Mesendoderm (in vitro differentiated cells): ENCODE results near the gene NPM1.
A peak's percentile ranks its signal among the peaks of the same experiment; 100 is the strongest.

Experiments
- DNase-seq: peaks from one replicate; pipeline ENCODE4 v3.0.0; 2013
- H2AK5ac ChIP-seq: 2 replicates; pipeline ENCODE4 v1.6.1; 2013; ENCODE audit warnings: low read length, inconsistent platforms
- H2BK120ac ChIP-seq: 2 replicates; pipeline ENCODE4 v1.6.1; 2013; ENCODE audit warnings: low read depth, mild to moderate bottlenecking, low read length, moderate library complexity, mixed read lengths
- H2BK15ac ChIP-seq: replicated peaks from 2 replicates; pipeline ENCODE4 v1.6.1; 2013; ENCODE audit warnings: low read depth, mild to moderate bottlenecking, moderate library complexity
- H2BK5ac ChIP-seq: 2 replicates; pipeline ENCODE4 v1.6.1; 2013; ENCODE audit warnings: low read length, inconsistent platforms
- H3K18ac ChIP-seq: 2 replicates; pipeline ENCODE4 v1.6.1; 2013; ENCODE audit warnings: mild to moderate bottlenecking, low read length, mixed read lengths
- H3K23ac ChIP-seq: one replicate; pipeline ENCODE4 v1.6.1; 2013; ENCODE audit warnings: low read length
- H3K27ac ChIP-seq: 2 replicates; pipeline ENCODE4 v1.5.1; 2013; ENCODE audit warnings: low read depth, mild to moderate bottlenecking, inconsistent platforms, low read length, moderate library complexity
- H3K27me3 ChIP-seq: 2 replicates; pipeline ENCODE4 v1.6.1; 2013; ENCODE audit warnings: low read length, control low read depth, mild to moderate bottlenecking, inconsistent platforms; ENCODE audit not compliant: insufficient read depth, poor library complexity
- H3K36me3 ChIP-seq: 2 replicates; pipeline ENCODE4 v1.6.1; 2013; ENCODE audit warnings: low read length, inconsistent platforms; ENCODE audit not compliant: control insufficient read depth, insufficient read depth
- H3K4ac ChIP-seq: one replicate; pipeline ENCODE4 v1.6.1; 2013; ENCODE audit warnings: low read depth, mild to moderate bottlenecking, low read length, moderate library complexity
- H3K4me1 ChIP-seq: 2 replicates; pipeline ENCODE4 v1.6.1; 2013; ENCODE audit warnings: low read depth, low read length, inconsistent platforms; ENCODE audit not compliant: control insufficient read depth
- H3K4me2 ChIP-seq: 2 replicates; pipeline ENCODE4 v1.6.1; 2013; ENCODE audit warnings: low read length
- H3K4me3 ChIP-seq: 2 replicates; pipeline ENCODE4 v1.5.1; 2013; ENCODE audit warnings: mild to moderate bottlenecking, low read length
- H3K56ac ChIP-seq: one replicate; pipeline ENCODE4 v1.6.1; 2013; ENCODE audit warnings: low read length
- H3K79me1 ChIP-seq: 2 replicates; pipeline ENCODE4 v1.6.1; 2013; ENCODE audit warnings: low read length, inconsistent platforms
- H3K79me2 ChIP-seq: 2 replicates; pipeline ENCODE4 v1.6.1; 2013; ENCODE audit warnings: mild to moderate bottlenecking, low read length; ENCODE audit not compliant: control insufficient read depth, insufficient read depth
- H3K9ac ChIP-seq: 2 replicates; pipeline ENCODE4 v1.6.1; 2013; ENCODE audit warnings: low read length, inconsistent platforms
- H4K5ac ChIP-seq: one replicate; pipeline ENCODE4 v1.6.1; 2013; ENCODE audit warnings: low read length
- H4K8ac ChIP-seq: one replicate; pipeline ENCODE4 v1.6.1; 2013; ENCODE audit warnings: low read depth, mild to moderate bottlenecking, control low read depth, low read length, moderate library complexity
- WGBS: extraction: QIAGEN DNeasy Blood & Tissue Kit; methylation state at CpG from one replicate; pipeline ENCODE4 v1.1.7; 2013; ENCODE audit warnings: low lambda C conversion rate, missing lambda C conversion rate; ENCODE audit not compliant: insufficient coverage; ENCODE audit errors: extremely low coverage; 5-methylcytosine and 5-hydroxymethylcytosine counted together

The NPM1 gene

DNA sequence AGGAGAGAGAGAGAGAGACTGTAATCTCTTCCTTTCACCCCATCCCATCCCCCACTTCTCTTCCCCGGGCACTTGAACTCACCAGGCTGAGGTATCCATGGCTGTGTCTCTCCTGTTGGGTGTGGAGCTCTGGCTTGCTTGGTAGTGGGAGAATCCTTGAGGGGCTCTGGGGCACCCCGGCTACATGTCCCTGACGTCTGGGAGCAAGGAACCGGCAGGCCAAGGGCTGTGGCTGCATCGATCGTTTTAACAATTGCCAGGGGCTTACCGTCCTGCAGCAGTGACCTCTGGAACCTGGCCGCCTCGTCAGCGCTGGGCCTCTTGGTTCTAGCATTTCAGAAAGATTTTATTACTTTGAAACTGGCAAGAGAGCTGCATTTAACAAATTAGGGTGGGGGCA, 61.8 kb downstream of the NPM1 start:
- no peak overlapping the region for H2BK5ac ChIP-seq
- no peak overlapping the region for H2AK5ac ChIP-seq
- H3K36me3 ChIP-seq = no peaks in the 10 kb centered on the region
- H3K79me2 ChIP-seq = no peaks in the 10 kb centered on the region
- peaks cover 4% of the 10 kb centered on the region for H3K4me1 ChIP-seq
- no peak overlapping the region for H3K23ac ChIP-seq
- H3K9ac ChIP-seq = no peak overlapping the region
- no peaks in the 10 kb centered on the region for H3K27me3 ChIP-seq
- H3K4ac ChIP-seq = no peak overlapping the region
- no peak overlapping the region for H2BK15ac ChIP-seq
- no peak overlapping the region for H2BK120ac ChIP-seq
- H3K56ac ChIP-seq = no peak overlapping the region
- H4K5ac ChIP-seq = no peak overlapping the region
- no peak overlapping the region for H3K18ac ChIP-seq
- H3K27ac ChIP-seq = no peak overlapping the region
- no peak for DNase-seq
- no CpG with 5 or more reads among the region's 10 CpGs for WGBS
- no peak overlapping the region for H3K4me2 ChIP-seq
- H3K4me3 ChIP-seq = no peak overlapping the region
- H3K79me1 ChIP-seq = no peaks in the 10 kb centered on the region
- H4K8ac ChIP-seq = no peak overlapping the region

DNA sequence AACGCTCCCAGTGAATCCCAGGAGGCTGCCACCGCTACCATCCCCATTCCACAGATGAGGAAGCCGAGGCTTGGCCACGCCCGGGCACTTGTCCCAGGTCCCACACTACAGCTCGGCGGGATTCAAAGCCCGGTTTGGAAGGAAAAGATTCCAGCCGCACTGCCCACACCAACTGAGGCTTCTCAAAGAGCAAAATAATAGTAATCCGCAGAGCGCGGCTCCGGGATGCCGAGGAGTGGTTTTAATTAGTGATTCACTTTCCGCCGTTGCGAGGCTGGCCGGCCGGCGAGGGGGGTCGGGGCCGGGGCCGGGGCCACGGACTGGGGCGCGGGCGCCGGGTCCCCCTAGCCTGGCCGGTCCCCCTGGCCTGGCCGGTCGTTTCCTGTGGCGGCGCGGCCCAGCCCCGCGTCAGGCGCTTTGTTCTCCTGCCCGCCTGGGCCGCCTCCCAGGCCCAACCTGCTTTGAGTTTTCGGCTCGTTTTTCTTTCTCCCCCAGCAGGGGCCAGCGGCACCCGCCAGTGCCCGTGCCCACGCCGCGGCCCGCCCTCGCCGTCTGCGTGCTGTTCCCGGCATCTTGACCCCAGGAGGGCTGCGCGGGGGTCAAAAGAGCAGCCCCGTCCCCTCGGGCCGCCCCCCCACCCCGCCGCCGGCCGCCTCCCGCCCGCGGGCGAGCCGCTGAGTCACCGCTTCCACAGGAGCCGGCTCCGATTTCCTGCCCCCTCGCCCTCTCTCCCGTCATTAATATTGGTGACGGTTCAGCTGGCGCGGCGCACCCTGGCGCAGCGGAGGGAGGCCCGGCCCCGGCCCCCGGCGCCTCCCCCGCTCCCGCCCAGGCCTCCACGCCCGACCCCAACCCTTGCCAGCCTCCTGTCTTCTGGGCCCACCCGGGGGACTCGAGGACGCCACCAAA, 63.0 kb downstream of the NPM1 start:
- Histone ChIP-seq H2BK15ac (no peak overlapping the region), H2AK5ac (no peak overlapping the region), H2BK120ac (peak overlapping the region; percentile 75), H3K4ac (peak overlapping the region; percentile 66), H2BK5ac (no peak overlapping the region), H3K79me1 (no peaks in the 10 kb centered on the region), H3K4me3 (no peak overlapping the region), H3K9ac (peak overlapping the region; percentile 74), H3K36me3 (no peaks in the 10 kb centered on the region), H3K4me1 (peaks cover 4% of the 10 kb centered on the region), H4K8ac (peak overlapping the region; percentile 3), H4K5ac (no peak overlapping the region), H3K23ac (no peak overlapping the region), H3K56ac (peak overlapping the region; percentile 91), H3K27me3 (no peaks in the 10 kb centered on the region), H3K79me2 (no peaks in the 10 kb centered on the region), H3K18ac (peak overlapping the region; percentile 77), H3K4me2 (peak overlapping the region; percentile 53), H3K27ac (no peak overlapping the region)
- no CpG with 5 or more reads among the region's 88 CpGs for WGBS
- peak; percentile 70 for DNase-seq

DNA sequence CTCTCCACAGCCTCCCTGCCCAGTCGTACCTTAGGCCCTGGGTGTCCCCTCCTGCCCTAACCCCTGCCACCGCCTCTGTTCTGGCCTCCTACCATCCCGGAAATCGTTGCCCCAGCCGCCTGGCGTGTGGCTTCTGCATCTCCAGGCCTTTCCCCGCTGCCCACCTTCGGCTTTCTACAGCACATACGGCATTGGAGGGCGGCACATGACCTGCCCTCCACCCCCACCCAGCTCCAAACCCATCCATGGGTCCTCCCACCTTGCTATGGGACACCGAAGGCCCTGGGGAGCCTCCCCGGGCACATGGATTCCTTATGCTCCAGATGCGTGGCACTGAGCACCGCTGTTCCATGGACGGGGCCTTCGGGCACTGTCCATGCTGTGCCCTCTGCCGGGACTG, 63.8 kb downstream of the NPM1 start:
- Histone ChIP-seq H4K5ac (no peak overlapping the region), H3K56ac (peak overlapping the region; percentile 80), H3K4me3 (no peak overlapping the region), H3K4me2 (no peak overlapping the region), H2BK120ac (no peak overlapping the region), H3K9ac (peak overlapping the region; percentile 46), H3K27me3 (no peaks in the 10 kb centered on the region), H3K79me1 (no peaks in the 10 kb centered on the region), H4K8ac (no peak overlapping the region), H3K4ac (peak overlapping the region; percentile 6), H3K23ac (no peak overlapping the region), H3K36me3 (no peaks in the 10 kb centered on the region), H2AK5ac (no peak overlapping the region), H2BK5ac (no peak overlapping the region), H2BK15ac (no peak overlapping the region), H3K4me1 (peaks cover 4% of the 10 kb centered on the region), H3K18ac (peak overlapping the region; percentile 77), H3K79me2 (no peaks in the 10 kb centered on the region), H3K27ac (no peak overlapping the region)
- DNase-seq = no peak
- no CpG with 5 or more reads among the region's 17 CpGs for WGBS

DNA sequence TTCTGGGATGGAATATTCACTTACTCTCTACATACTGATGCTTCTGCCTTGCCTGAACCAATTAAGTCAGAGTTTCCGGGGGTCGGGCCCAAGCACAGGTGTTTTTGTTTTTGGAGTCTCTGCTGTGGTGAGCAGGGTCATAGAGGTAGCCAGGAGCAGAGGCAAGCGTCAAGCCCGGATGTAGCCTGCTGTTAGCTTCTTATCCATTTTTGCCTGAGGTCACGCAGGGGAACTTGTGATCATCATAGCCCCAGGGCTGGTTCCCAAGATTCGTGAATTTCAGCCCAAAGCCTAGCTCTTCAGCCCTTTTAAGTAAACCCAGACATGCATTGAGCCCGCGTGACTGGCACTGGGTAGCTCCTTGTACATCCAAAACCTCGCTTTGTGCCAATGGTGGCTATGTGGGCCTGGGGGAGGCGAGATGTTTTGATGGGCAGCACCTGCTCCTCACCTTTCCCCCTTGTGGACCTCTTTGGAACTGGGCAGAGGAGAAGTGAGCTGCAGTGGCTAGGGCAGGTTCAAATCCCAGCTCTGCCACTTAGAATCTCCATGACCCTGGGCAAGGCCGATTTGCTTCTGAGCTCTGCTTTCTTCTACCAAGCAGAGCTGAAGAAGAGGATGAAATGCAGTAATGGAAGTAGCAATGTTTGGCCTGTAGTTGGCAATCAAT, 65.5 kb downstream of the NPM1 start:
- no peak overlapping the region for H3K9ac ChIP-seq
- no peak overlapping the region for H3K27ac ChIP-seq
- H4K8ac ChIP-seq = no peak overlapping the region
- DNase-seq = peak; percentile 78
- H2AK5ac ChIP-seq = no peak overlapping the region
- no peak overlapping the region for H4K5ac ChIP-seq
- no peaks in the 10 kb centered on the region for H3K36me3 ChIP-seq
- H3K79me2 ChIP-seq = no peaks in the 10 kb centered on the region
- H3K4me1 ChIP-seq = peaks cover 4% of the 10 kb centered on the region
- no peak overlapping the region for H3K4ac ChIP-seq
- H3K23ac ChIP-seq = no peak overlapping the region
- no peak overlapping the region for H3K56ac ChIP-seq
- no peak overlapping the region for H2BK5ac ChIP-seq
- no peak overlapping the region for H3K4me2 ChIP-seq
- no CpG with 5 or more reads among the region's 11 CpGs for WGBS
- no peaks in the 10 kb centered on the region for H3K27me3 ChIP-seq
- H3K79me1 ChIP-seq = no peaks in the 10 kb centered on the region
- no peak overlapping the region for H2BK15ac ChIP-seq
- no peak overlapping the region for H3K4me3 ChIP-seq
- H3K18ac ChIP-seq = no peak overlapping the region
- H2BK120ac ChIP-seq = no peak overlapping the region

DNA sequence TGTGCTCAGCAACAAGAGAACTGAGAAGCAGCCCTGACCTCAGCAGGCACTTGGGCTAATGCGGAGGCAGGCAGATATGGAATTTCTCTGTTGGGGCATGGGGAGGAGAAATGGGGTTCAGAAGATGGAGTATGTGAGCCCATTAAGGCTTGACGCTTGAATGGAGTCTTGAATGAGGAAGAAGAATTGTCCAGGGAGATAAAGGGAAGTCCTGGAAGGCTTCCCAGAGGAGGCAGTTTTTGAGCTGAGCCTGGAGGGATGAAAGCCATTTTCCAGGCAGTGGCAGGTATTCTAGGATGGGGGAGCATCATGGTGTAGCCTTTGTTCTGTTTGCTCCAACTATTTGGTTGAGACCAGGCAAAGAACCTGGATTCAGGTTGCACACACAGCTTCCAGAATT, 66.3 kb downstream of the NPM1 start:
- Histone ChIP-seq H3K79me1 (no peaks in the 10 kb centered on the region), H4K8ac (no peak overlapping the region), H3K9ac (no peak overlapping the region), H3K4me2 (no peak overlapping the region), H2BK120ac (no peak overlapping the region), H4K5ac (no peak overlapping the region), H3K23ac (no peak overlapping the region), H3K27me3 (no peaks in the 10 kb centered on the region), H2BK15ac (no peak overlapping the region), H3K4me3 (no peak overlapping the region), H3K27ac (no peak overlapping the region), H2AK5ac (no peak overlapping the region), H3K4ac (no peak overlapping the region), H3K18ac (no peak overlapping the region), H3K56ac (no peak overlapping the region), H3K36me3 (no peaks in the 10 kb centered on the region), H2BK5ac (no peak overlapping the region), H3K79me2 (no peaks in the 10 kb centered on the region), H3K4me1 (peaks cover under 1% of the 10 kb centered on the region)
- no peak for DNase-seq
- WGBS = no CpG with 5 or more reads among the region's 2 CpGs
